CD1c-positive myeloid dendritic cell (primary cell): ENCODE data around the gene AP5Z1.
"Not testable (repeated sequence)": the region's sequence is repeated elsewhere in the genome, so short reads cannot be mapped to it uniquely, and the experiment has no call there.

Experiments
- DNase-seq: peaks from one replicate; pipeline ENCODE4 v3.0.0-alpha.2; 2016; ENCODE audit errors: extremely low spot score

AP5Z1 gene

DNA sequence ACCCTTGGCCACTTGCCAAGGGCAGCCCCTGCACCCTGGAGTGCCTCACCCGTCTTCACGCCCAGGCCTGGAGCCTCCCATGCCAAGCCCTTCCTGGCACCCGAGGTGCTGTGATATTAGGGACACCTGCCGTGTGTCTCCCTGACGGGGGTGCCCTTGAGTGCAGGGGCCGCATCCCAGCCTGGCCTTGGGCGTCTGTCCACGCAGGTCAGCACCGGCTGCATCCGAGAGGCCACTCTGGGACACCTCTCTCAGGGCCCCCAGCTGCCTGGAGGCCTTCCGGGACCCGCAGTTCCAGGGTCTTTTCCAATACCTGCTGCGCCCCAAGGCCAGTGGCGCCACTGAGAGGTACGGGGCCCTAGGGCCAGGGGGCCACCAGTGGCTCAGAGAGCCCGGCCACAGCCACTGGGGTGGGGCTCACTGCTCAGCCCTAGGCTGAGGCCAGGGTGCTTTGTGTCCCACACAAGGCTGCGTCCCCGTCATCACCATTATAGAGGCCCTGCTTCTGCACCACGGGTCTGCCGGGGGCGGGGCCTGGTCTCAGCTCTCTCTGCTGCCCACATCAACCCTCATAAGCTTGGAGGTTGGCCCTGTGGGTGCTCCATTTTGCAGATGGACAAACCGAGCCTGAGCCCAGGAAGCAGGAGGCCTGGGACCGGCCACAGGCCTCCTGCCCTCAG is 12.7 kb downstream of the AP5Z1 start:
- DNase-seq, result no peak

DNA sequence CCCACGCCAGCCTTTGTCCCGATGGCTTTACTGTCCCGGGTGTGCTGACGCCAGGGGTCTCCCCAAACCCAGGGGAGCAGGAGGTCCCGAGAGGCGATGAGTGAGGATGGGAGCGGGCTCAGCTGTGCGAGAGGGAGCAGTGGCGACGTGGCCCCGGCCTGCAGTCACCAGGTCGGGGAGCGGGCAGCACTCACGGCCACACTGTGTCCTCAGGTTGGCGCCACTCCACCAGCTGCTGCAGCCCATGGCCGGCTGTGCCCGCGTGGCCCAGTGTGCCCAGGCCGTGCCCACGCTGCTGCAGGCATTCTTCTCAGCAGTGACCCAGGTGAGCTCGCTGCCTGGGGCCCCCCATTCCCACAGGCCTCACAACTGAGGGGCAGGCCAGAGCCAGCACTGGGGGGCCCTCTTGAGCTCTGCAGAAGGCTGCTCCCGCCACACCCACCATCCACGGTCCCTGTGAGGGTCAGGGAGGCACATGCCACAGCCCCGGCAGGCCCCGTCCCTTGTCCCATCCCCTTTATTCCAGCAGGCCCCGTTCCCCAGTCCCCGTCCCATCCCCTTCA is 13.3 kb downstream of the AP5Z1 start:
- no peak for DNase-seq

DNA sequence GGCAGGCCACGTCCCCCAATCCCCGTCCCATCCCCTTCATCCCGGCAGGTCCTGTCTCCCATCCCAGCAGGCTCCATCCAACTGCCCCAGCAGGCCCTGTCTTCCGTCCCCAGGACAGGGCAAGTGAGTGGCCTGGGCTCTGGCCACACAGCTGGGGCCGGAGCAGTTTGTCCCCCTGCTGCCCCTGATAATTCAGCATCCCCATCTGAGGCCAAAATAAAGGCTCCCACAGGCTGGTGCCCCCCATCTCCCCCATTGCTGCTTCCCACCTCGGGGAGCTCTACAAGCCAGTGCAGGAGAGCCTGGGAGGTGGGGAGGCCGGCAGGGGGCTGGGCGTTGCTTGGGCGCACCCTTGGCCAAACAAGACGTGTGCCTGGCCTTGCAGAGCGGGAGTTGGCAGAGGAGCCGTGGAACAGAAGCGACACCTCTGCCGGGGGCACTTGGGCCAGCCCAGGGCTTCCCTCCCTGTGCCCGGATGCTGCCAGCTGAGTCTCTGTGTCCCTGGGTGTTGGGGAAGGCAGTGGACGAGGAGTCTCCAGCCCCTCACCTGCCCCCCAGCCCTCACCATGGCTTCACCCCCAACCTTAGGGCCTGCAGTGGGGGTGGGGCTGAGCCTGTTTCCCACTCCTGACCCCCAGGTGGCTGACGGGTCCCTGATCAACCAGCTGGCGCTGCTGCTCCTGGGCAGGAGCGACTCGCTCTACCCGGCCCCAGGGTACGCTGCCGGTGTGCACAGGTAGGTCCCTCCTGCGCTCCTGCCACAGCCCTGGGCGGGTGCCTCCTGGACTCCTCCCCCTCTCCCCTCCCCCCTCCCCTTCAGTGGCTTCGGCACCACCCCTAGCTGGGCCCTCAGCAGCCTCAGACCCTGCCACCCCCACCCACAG is 14.0 kb downstream of the AP5Z1 start:
- DNase-seq, result no peak

DNA sequence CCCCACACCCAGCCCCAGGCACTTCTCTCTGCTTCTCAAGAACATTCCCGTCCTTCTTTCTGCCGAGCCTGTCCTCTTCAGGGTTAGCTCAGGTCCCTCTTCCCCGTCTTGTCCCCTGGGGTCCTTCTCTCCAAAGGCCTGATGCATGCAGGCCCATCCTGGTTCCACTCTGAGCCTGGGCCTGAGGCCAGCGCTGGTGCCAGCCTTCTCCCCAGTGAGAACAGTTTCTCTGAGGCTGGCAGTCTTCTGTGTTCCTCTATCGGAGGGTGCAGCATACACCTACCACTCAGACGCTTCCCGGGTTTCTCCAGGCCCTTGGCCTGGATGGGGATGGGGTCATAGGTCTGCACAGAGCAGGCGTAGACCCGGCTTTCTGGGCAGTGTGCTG is 14.6 kb downstream of the AP5Z1 start:
- no peak for DNase-seq

DNA sequence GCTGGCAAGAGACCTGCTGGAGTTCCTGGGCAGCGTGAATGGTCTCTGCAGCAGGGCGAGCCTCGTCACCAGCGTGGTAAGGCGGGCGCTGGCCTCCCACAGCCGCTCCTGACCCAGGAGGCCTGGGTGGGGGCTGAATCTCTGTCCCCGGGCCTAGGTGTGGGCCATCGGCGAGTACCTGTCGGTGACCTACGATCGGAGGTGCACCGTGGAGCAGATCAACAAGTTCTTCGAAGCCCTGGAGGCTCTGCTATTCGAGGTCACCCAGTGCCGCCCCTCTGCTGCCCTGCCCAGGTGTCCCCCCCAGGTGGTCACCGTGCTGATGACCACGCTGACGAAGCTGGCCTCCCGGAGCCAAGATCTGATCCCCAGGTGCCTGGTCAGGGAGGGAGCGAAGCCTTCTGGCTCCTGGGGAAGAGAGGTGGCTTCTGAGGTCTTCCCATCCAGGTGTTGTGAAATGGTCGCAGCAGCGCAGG is 15.1 kb downstream of the AP5Z1 start:
- DNase-seq, result no peak

DNA sequence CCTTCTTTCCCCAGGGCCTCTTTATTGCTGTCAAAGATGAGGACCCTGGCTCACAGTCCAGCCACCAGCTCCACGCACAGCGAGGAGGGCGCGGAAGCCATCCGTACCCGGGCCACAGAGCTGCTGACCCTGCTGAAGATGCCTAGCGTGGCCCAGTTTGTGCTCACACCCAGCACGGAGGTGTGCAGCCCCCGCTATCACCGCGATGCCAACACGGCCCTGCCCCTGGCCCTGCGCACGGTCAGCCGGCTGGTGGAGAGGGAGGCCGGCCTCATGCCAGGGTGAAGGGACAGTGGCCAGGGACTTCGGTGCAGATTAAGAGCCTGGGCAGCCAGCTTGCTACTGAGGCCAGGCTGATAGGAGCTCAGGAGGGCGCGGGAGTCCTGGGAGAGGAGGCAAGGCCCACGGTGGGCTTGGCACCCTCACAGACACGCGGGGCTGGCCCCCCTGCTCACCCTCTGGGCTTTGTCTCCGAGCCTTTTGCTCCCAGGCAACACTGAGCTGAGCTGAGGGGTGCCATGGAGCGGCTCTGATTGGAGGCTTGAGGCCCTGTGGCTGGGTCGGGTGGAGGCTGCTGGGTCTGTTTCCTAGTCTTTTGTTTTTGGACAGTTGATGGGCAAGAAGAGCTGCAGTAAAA is 15.8 kb downstream of the AP5Z1 start:
- no peak for DNase-seq

DNA sequence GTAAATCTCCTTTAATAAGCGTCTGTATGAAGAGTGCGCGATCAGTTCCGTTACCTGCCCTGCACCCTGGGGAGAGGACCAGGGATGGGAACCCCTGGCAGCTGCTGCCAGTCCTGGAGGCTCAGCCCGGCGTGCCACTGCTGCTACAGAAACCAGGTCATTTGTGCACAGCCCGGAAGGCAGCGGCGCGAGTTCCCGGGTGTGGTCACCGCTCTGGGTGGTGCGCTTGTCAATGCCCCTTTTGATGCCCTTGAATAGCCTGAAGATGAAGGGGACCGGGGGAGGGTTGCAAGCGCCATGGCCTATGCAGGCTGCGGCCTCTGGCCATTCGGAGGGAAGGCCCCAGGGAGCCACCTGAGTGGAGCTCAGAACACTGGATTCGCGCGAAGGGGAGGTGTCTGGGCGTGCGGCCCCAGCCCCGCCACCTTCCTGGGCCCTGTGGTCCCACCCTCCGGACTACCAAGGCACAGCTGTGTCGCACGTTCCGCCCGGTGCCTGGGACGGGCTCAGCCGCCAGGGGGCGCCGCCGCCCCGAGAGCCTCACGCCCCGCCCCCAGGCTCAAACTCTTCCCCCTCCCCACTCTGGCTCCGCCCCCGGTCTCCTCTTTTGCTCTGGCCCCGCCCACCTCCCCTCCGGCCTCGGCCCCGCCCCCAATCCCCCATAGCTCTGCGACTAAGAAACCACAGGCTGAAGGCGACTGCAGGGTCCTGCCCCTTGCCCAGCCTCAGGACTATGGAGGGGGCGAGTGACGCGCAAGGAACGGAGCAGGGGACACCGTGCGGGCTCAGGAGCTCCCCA is 16.5 kb downstream of the AP5Z1 start:
- DNase-seq, result peak; percentile 82

DNA sequence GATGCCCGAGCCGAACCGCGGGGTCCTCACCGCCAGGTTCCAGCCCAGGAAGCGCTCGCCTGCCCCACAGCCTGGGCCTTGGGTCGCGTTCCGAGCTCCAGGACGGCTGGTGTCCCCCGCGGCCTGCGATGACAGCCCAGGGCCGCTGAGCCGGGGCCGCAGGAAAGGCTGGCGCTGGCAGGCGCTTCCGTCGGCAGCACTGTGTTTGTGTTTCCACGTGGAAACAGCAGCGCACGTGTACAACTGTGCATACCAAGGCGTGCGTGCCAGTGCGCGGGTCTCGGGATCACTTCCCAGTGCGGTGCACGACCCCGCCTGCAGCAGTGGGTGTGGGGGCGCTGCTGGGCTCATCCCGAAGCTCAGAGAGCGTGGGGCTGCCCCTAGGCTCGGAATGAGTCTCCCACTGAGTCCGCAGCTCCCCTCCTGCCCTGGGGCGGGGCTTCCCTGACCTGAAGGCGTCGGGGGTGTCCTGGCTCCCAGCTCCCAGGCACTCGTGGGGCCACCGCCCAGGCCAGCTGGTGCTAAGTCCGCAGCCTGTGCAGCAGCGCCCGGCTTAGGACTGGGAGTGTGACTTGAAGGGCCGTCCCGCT is 17.2 kb downstream of the AP5Z1 start:
- DNase-seq, result peak; percentile 41

DNA sequence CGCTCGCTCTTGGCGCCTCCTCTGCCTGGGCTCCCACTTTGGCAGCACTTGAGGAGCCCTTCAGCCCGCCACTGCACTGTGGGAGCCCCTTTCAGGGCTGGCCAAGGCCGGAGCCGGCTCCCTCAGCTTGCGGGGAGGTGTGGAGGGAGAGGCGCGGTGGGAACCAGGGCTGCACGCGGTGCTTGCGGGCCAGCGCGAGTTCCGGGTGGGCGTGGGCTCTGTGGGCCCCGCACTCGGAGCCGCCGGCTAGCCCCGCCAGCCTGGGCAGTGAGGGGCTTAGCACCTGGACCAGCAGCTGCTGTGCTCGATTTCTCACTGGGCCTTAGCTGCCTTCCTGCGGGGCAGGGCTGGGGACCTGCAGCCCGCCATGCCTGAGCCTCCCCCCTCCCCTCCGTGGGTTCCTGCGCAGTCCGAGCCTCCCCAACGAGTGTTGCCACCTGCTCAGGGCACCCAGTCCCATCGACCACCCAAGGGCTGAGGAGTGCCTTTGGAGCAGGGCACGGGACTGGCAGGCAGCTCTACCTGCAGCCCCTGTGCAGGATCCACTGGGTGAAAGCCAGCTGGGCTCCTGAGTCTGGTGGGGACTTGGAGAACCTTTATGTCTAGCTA is 18.1 kb downstream of the AP5Z1 start:
- DNase-seq, result not testable (repeated sequence)

DNA sequence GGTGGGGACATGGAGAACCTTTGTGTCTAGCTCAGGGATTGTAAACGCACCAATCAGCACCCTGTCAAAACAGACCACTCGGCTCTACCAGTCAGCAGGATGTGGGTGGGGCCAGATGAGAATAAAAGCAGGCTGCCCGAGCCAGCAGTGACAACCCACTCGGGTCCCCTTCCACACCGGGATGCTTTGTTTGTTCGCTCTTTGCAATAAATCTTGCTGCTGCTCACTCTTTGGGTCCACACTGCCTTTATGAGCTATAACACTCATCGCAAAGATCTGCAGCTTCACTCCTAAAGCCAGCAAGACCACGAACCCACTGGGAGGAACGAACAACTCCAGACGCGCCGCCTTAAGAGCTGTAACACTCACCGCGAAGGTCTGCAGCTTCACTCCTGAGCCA is 18.7 kb downstream of the AP5Z1 start:
- not testable (repeated sequence) for DNase-seq

DNA sequence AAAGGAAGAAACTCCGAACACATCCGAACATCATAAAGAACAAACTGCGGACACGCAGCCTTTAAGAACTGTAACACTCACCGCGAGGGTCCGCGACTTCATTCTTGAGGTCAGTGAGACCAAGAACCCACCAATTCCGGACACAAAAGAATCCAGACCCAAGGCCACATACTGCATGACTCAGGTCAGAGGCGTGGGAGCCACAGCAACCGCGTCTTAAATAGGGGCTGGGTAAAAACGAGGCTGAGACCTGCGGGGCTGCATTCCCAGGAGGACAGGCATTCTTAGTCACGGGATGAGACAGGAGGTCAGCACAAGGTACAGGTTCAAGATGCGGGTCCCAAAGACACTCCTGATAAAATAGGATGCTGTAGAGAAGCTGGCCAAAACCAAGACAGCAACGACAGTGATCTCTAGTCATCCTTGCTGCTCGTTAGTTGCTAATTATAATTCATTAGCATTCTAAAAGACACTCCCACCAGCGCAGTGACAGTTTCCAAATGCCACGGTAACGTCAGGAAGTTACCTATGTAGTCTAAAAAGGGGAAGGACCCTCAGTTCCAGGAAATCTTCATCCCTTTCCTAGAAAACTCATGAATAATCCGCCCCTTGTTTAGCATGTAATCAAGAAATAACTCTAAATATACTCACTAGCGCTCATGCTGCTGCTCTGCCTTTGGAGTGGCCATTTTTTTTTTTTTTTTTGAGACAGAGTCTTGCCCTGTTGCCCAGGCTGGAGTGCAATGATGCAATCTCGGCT is 19.3 kb downstream of the AP5Z1 start:
- DNase-seq, result peak; percentile 57

DNA sequence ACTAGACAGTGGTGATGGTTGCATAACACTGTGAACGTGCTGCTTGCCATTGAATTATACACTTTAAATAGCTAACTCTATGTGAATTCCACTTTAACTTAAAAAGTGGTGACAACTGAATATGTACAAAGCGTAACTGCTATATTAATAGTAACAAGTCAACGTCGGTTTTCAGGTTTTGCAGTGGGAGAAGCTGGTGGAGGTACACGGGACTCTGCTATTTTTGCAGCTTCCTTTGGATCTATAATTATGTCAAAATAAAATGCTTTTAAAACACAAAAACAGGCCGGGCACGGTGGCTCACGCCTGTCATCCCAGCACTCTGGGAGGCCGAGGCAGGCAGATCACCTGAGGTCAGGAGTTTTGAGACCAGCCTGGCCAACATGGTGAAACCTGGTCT is 21.0 kb downstream of the AP5Z1 start:
- no peak for DNase-seq

DNA sequence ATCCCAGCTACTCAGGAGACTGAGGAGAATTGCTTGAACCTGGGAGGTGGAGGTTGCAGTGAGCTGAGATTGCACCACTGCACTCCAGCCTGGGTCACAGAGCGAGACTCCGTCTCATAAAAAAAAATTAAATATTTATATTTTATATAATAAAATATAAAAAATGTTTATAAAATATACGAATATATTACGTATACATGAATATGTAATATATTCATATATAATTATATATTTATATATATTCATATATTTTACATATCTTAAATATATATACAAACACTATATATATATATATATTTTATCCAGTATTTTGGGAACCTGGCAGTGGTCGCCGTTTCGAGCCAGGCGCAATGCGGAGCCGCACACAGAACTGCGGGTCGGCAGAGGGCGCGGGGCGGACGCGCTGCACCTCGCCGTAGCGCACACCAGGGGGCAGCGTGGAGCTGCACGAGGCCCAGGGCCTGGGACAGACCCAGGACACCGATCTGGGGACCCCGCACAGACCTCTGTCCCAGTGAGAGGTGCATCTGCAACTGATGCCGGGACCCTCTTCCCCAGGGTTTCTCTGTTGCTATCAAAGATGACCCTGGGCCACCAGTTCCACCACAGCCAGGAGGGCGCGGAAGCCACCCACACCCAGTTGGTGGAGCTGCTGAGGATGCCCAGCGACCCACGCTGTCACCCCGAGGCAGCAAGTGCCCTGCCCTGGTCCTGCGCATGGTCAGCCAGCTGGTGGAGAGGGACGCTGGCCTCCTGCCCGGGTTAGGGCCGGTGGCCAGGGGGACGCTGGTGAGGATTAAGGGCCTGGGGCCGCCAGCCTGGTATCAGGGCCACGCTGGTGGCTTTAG is 22.7 kb downstream of the AP5Z1 start:
- peak; percentile 70 for DNase-seq

DNA sequence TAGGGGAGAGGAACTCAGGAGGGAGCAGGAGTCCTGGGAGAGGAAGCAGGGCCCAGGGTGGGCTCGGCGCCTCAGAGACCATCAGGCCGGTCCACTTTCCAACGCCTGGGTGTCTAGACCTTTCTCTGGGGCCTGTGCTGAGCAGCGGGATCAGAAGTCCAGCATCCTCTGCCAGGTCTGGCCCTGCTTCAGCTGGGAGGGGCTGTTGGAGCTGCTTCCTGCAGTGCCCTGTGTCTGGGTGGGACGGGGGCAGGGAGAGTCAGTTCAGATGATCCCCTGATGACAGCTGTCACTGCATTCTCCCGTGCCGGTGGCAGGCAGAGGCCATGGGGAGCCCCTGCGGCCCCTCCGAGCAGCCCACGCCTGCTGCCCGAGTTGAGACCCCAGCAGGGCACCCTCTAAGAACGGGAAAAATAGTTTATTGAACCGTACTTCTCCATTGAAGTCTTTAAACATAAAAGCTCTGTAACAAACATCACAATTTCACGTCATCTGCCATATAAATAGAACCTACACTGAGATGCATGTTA is 23.3 kb downstream of the AP5Z1 start:
- no peak for DNase-seq

DNA sequence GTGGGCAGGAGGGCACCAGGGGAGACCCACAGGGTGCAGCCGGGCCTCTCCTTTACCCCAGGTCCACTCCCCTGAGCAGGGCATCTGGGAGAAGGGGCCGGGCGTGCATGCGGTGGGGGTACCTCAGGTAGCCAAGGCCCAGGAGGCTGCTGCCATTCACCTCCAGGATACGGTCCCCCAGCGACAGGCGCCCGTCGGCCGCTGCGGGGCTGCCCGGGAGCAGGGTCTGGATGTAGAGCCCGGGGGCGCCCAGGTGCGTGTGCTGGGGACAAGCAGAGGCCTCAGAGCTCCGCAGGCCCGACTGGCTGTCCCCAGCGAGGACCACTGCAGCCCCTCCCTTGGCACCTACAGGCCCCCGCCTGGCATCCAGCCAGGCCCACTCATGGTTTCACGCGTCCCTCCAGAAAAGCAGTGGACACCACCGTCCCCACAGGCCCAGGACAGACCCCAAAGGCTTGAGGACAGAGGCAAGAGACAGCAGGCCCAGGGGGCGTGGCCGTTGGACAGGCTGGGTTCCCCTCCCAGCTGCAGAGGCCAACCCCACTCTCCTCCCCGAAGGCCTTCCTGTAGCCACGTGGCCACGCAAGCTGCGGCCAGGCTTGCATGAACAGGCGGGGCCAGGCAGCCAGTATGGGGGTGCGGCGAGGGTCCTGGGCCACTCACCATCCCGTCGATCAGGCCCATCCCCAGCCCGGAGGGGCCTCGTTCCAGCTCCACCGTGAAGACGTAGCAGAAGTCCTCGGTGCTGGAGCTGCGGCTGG is 24.3 kb downstream of the AP5Z1 start:
- no peak for DNase-seq

DNA sequence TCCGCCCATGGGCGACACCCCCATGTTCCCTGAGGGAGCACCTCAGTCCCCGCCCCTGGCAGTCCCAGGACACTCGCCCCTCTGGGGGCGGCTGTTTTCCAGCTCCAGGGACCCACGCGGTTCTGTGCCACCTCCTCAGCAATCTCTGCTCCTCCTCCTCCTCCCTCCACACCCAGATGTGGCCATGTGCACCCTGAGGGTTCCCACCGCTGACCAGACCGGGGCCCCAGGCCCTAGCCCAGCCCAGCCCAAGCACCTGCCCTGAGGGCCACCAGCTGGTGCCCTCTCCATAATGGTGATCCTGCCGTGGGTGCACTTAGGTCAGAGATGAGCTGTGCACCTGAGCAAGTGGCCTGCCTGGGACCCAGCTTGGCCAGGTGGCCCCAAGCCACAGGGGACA is 25.1 kb downstream of the AP5Z1 start:
- DNase-seq, result no peak

DNA sequence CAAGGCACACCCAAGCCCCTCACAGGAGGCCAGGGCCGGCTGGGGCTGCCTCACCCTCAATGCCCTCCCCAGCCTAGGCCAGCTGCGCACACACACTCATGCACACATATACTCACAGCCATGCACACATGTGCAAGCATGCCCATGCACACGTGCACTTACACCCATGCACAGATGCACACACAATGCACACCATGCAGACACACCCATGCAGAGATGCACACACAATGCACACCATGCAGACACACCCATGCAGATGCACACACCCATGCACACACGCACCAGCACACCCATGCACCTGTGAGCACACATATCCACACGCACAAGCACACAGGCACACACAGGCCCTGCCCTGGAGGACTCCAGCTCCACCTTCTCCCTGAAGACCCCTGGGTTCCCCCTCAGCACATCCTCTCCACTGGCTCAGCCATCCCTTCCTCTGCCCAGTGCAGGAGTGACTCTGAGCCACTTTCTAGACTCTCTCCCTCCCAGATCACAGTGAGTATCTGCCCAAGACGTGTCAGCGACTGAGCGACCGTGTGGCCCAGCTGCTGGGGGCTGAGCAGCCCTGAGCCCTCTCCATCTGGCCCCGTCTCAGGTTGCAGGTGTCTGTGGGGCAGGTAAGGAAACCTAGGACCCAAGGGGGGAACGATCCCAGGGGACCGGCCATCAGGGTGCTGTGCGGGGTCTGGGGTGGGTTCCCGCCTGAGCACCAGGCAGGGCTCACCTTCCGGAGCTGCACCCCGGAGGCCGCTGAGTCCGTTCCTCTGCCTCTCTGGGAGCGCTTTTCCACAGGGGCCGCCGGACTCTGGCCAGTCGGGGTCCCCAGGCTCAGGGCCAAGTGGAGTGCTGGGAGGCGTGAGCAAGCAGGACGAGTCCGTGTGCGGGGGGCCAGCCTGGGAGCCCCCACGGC is 25.8 kb downstream of the AP5Z1 start:
- no peak for DNase-seq
